DOHH2 (cell line): Measurements from ENCODE around the gene IL6.

Experiments
- H3F3A ChIP-seq: fragments of 200-600 bp; sonication (generic), shearing (Covaris generic); 2 replicates; pipeline ENCODE4 v1.6.0; 2016; ENCODE audit warnings: antibody characterized with exemption, mild to moderate bottlenecking; ENCODE audit not compliant: control insufficient read depth, insufficient read depth
- H3K27ac ChIP-seq: fragments of 200-600 bp; sonication (generic); 2 replicates; pipeline ENCODE4 v1.5.1; 2014; ENCODE audit warnings: low read depth, mild to moderate bottlenecking, low read length, moderate library complexity
- H3K27me3 ChIP-seq: fragments of 200-600 bp; sonication (generic); 2 replicates; pipeline ENCODE4 v1.6.1; 2014; ENCODE audit warnings: mild to moderate bottlenecking, low read length, mixed read lengths; ENCODE audit not compliant: control insufficient read depth
- H3K36me3 ChIP-seq: fragments of 200-600 bp; sonication (generic); 2 replicates; pipeline ENCODE4 v1.6.1; 2014; ENCODE audit warnings: mild to moderate bottlenecking, low read length, moderate library complexity, mixed read lengths; ENCODE audit not compliant: control insufficient read depth
- H3K4me1 ChIP-seq: fragments of 200-600 bp; sonication (generic); 2 replicates; pipeline ENCODE4 v1.6.1; 2014; ENCODE audit warnings: mild to moderate bottlenecking, low read length, mixed read lengths; ENCODE audit not compliant: control insufficient read depth
- H3K4me2 ChIP-seq: fragments of 200-600 bp; sonication (generic); 2 replicates; pipeline ENCODE4 v1.6.0; 2014; ENCODE audit warnings: mild to moderate bottlenecking, low read length, moderate library complexity
- H3K4me3 ChIP-seq: fragments of 200-600 bp; sonication (generic); 2 replicates; pipeline ENCODE4 v1.5.1; 2014; ENCODE audit warnings: mild to moderate bottlenecking, low read length, mixed read lengths
- H3K79me2 ChIP-seq: fragments of 200-600 bp; sonication (generic); 2 replicates; pipeline ENCODE4 v1.6.1; 2014; ENCODE audit warnings: mild to moderate bottlenecking, low read length, mixed read lengths; ENCODE audit not compliant: control insufficient read depth
- H3K9me2 ChIP-seq: fragments of 200-600 bp; sonication (generic); replicated peaks from 2 replicates; pipeline ENCODE4 v1.6.1; 2014; ENCODE audit warnings: mild to moderate bottlenecking, low read length, mixed read lengths; ENCODE audit not compliant: control insufficient read depth
- H3K9me3 ChIP-seq: fragments of 200-600 bp; sonication (generic); 2 replicates; pipeline ENCODE4 v1.6.1; 2014; ENCODE audit warnings: antibody characterized with exemption, low read length, mixed read lengths; ENCODE audit not compliant: control insufficient read depth, insufficient read depth
- H4K20me1 ChIP-seq: fragments of 200-600 bp; sonication (generic); 2 replicates; pipeline ENCODE4 v1.6.0; 2014; ENCODE audit warnings: low read depth, mild to moderate bottlenecking, antibody characterized with exemption, low read length, moderate library complexity; ENCODE audit not compliant: control insufficient read depth, insufficient read depth
- CTCF ChIP-seq: fragments of 200-600 bp; sonication (generic); IDR thresholded peaks from one replicate; pipeline ENCODE4 v1.5.1; 2014; ENCODE audit warnings: antibody characterized with exemption, mild to moderate bottlenecking, low read depth, low read length; ENCODE audit not compliant: poor library complexity, severe bottlenecking
- EZH2phosphoT487 ChIP-seq: fragments of 200-600 bp; sonication (generic); IDR thresholded peaks from 2 replicates; pipeline ENCODE4 v1.6.1; 2017; ENCODE audit warnings: borderline replicate concordance, mild to moderate bottlenecking, antibody characterized with exemption, low read length, moderate library complexity, mixed read lengths

The IL6 gene

GRCh38 chr7:22729180-22729825, 2.3 kb downstream of the IL6 start:
- Histone ChIP-seq H3F3A (no peaks in the 10 kb centered on the region), H3K9me3 (no peaks in the 10 kb centered on the region), H3K9me2 (no peaks in the 10 kb centered on the region), H3K27me3 (peaks cover 67% of the 10 kb centered on the region), H3K79me2 (no peaks in the 10 kb centered on the region), H3K4me2 (no peak overlapping the region), H3K27ac (no peak overlapping the region), H4K20me1 (no peaks in the 10 kb centered on the region), H3K4me3 (no peak overlapping the region), H3K4me1 (peaks cover 10% of the 10 kb centered on the region), H3K36me3 (no peaks in the 10 kb centered on the region)
- TF ChIP-seq EZH2phosphoT487: no peak
- no peak for TF ChIP-seq CTCF

- H3K36me3 ChIP-seq: no peaks in the 10 kb centered on the region
- H3K9me2 ChIP-seq: no peaks in the 10 kb centered on the region
- H3K4me1 ChIP-seq: peaks cover 10% of the 10 kb centered on the region
- H3K79me2 ChIP-seq: no peaks in the 10 kb centered on the region
- H3K9me3 ChIP-seq: no peaks in the 10 kb centered on the region
- H3F3A ChIP-seq: no peaks in the 10 kb centered on the region
- H3K27ac ChIP-seq: no peak overlapping the region
- no peaks in the 10 kb centered on the region for H4K20me1 ChIP-seq
- no peak overlapping the region for H3K4me2 ChIP-seq
- H3K27me3 ChIP-seq: peaks cover 65% of the 10 kb centered on the region
- H3K4me3 ChIP-seq: no peak overlapping the region
- TF ChIP-seq CTCF (no peak), EZH2phosphoT487 (no peak)
These were observed 3.2 kb downstream of the IL6 start for GRCh38 chr7:22730066-22730710.

GRCh38 chr7:22730921-22731654, 4.1 kb downstream of the IL6 start:
- Histone ChIP-seq H3K79me2 (no peaks in the 10 kb centered on the region), H3K4me3 (no peak overlapping the region), H3K27ac (no peak overlapping the region), H3K27me3 (peaks cover 56% of the 10 kb centered on the region), H3F3A (no peaks in the 10 kb centered on the region), H3K4me1 (peaks cover 10% of the 10 kb centered on the region), H3K9me2 (no peaks in the 10 kb centered on the region), H3K36me3 (no peaks in the 10 kb centered on the region), H4K20me1 (no peaks in the 10 kb centered on the region), H3K9me3 (no peaks in the 10 kb centered on the region), H3K4me2 (no peak overlapping the region)
- TF ChIP-seq EZH2phosphoT487 (no peak), CTCF (no peak)
